Epithelial cell of proximal tubule (primary cell): Measurements from ENCODE around the gene CHST10. TPM values are rescaled to one million over a fixed set of nuclear protein-coding genes. Genes with fewer than 3 reads are reported as not detected.
"Not testable (repeated sequence)": the region's sequence is repeated elsewhere in the genome, so short reads cannot be mapped to it uniquely, and the experiment has no call there.

Experiments used
- DNase-seq: peaks from one replicate; pipeline ENCODE4 v3.0.0-alpha.2; 2011; ENCODE audit warnings: low read depth
- H3K4me3 ChIP-seq: 2 replicates; pipeline ENCODE4 v1.5.1; 2011; ENCODE audit warnings: low read depth, mild to moderate bottlenecking, low read length
- CTCF ChIP-seq: conservative IDR thresholded peaks from 2 replicates; pipeline ENCODE4 v1.5.1; 2012; ENCODE audit warnings: low read depth, mild to moderate bottlenecking, low read length
- total RNA-seq: library from RNA; depleted of rRNA; stranded (reverse); fragments of >200 nt; gene quantifications from 2 replicates; pipeline ENCODE4 v1.2.3, GENCODE V29; 2015

The CHST10 gene, protein sequence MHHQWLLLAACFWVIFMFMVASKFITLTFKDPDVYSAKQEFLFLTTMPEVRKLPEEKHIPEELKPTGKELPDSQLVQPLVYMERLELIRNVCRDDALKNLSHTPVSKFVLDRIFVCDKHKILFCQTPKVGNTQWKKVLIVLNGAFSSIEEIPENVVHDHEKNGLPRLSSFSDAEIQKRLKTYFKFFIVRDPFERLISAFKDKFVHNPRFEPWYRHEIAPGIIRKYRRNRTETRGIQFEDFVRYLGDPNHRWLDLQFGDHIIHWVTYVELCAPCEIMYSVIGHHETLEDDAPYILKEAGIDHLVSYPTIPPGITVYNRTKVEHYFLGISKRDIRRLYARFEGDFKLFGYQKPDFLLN
- 8.8 and 18.1 TPM in 2 replicates for total RNA-seq

DNA sequence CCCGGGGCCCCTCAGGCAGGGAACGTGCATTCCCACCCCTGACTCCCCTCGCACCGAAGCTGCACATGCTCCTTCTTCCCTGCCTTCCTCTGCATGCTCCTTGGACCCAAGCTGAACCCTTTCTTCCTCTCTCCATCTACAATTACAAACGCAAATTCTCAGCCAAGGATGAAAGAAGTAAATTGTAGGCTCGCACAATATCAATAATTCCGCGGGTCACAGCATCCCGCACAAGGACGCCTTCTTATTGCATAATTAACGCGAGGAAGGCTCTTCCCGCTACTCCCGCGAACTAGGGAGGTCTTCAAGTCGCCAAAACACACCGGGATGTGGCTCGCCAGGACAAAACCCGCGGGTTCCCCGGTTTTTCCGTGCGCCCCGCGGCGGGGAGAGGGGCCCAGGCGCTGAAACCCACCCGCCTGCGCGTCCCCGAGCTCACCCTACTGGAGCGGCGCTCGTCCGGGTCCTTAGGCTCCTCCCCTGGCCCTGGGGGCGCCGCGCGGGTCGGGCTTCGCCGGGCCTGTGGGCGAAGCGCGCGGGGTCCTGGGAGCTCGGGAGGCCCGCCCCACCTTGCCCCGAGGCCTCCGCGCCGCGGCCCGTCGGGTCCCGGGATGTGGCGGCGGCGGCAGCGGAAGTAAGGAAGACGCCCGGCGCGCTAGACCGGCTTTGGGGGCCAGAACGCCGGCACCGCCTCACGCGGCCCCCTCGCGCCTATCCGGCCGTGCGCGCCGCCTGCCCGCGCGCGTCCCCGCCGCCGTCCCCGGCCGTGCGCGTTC, at the start of gene CHST10:
TSS of gene CHST10 (minus strand) at position 734 of the 776 bp plus-strand sequence. CDS start 10,993 bp downstream, outside the sequence.
- H3K4me3 ChIP-seq = peak within 1 kb of the TSS; percentile 69
- no peak for DNase-seq
- no peak for TF ChIP-seq CTCF

- no peak for TF ChIP-seq CTCF
Observed at GRCh38 chr2:100460904-100461530, 43.5 kb upstream of the CHST10 start.

DNA sequence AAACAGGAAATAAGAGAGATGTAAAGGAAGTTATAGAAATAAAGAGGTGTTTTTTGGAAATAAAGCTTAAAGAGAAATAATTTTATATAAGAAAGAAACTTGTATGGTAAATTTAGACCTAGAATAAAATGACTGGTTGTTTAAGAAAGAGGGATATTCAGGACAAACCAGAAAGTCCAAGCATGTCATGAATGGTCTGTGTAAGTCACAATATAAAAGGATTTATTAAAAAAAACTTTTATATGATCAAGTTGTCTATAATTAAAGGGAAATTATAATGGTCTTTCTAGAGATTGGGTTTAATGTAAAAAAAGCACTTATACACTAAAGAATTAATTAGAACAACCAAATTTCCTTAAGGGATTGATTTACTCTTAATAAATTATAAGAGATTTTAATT, 38.9 kb upstream of the CHST10 start:
- not testable (repeated sequence) for DNase-seq, H3K4me3 ChIP-seq

More at GRCh38 chr2:100460904-100461530, 43.5 kb upstream of the CHST10 start:
- DNase-seq = no peak
- H3K4me3 ChIP-seq = no peak overlapping the region

GRCh38 chr2:100453853-100454252, 36.4 kb upstream of the CHST10 start:
- DNase-seq = no peak
- no peak for TF ChIP-seq CTCF
- no peak overlapping the region for H3K4me3 ChIP-seq

- no peak for DNase-seq
- no peak overlapping the region for H3K4me3 ChIP-seq
- TF ChIP-seq CTCF = no peak
Observed at GRCh38 chr2:100451734-100452133, 34.3 kb upstream of the CHST10 start.

DNA sequence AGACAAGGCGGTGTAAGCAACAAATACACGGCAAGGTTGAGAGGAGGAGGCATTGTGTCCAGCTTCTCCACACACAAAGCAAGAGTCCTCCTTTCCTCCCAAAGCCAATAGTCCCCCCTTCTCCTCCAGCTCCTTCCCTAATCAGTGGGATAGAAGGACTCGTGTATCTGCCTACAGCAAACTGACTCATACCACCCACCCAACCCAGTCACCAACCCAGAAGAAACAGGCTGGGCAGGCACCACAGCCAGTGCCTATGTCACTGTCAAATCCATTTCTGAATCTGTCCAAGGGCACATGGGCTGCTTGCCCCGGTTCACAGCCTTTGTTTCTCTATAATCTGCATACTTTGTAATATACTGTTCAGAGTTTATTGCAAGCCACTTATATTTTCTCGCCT, 33.6 kb upstream of the CHST10 start:
- no peak for TF ChIP-seq CTCF
- H3K4me3 ChIP-seq = no peak overlapping the region
- DNase-seq = no peak

GRCh38 chr2:100446696-100447095, 29.2 kb upstream of the CHST10 start:
- TF ChIP-seq CTCF = no peak
- peak; percentile 35 for DNase-seq
- H3K4me3 ChIP-seq = no peak overlapping the region
